PC-3 (cell line): Measurements from ENCODE around the gene KCNQ1. TPM values are rescaled to one million over a fixed set of nuclear protein-coding genes. Genes with fewer than 3 reads are reported as not detected.

Source experiments
- ATAC-seq: fragments of 200-7000 bp; cut with Tn5 transposase; 2 replicates; pipeline ENCODE4 v1.9.1; 2020; ENCODE audit warnings: mild to moderate bottlenecking, moderate library complexity
- BruUV-seq: library from RNA; stranded (reverse); fragments of 400-500 nt; replicated peaks from 2 replicates; lab custom pipeline; 2021; lab: Mats Ljungman, UMichigan
- CTCF ChIA-PET: fragments of 300-600 bp; sonication (Branson Sonifier 250); formaldehyde crosslinking; loops from one replicate; lab custom pipeline; 2022; ENCODE audit warnings: antibody characterized with exemption; lab: Charles Lee
- POLR2A ChIA-PET: fragments of 300-600 bp; sonication (Branson Sonifier 250); formaldehyde crosslinking; loops from one replicate; lab custom pipeline; 2022; ENCODE audit warnings: antibody characterized with exemption; ENCODE audit not compliant: unreplicated experiment; lab: Charles Lee
- DNase-seq: peaks from one replicate; pipeline ENCODE4 v3.0.0-alpha.2; 2015
- H2AFZ ChIP-seq: fragments of 300-600 bp; sonication (generic); 2 replicates; pipeline ENCODE4 v1.6.0; 2016; ENCODE audit warnings: antibody characterized with exemption, low read length
- H3F3A ChIP-seq: fragments of 300-600 bp; sonication (generic); one replicate; pipeline ENCODE4 v1.6.0; 2017; ENCODE audit warnings: antibody characterized with exemption, low read length, control low read depth, mild to moderate bottlenecking; ENCODE audit not compliant: unreplicated experiment
- H3K27ac ChIP-seq: fragments of 300-600 bp; sonication (generic); 2 replicates; pipeline ENCODE4 v1.5.1; 2016; ENCODE audit warnings: mild to moderate bottlenecking, low read length
- H3K27me3 ChIP-seq: fragments of 300-600 bp; sonication (generic); 2 replicates; pipeline ENCODE4 v1.6.1; 2016; ENCODE audit warnings: low read length, mixed read lengths
- H3K36me3 ChIP-seq: fragments of 300-600 bp; sonication (generic); 2 replicates; pipeline ENCODE4 v1.6.1; 2016; ENCODE audit warnings: low read depth, mixed run types, low read length, mixed read lengths
- H3K4me1 ChIP-seq: fragments of 300-600 bp; sonication (generic); 2 replicates; pipeline ENCODE4 v1.5.1; 2016; ENCODE audit warnings: low read length; ENCODE audit not compliant: insufficient read depth
- H3K4me2 ChIP-seq: fragments of 300-600 bp; sonication (generic); 2 replicates; pipeline ENCODE4 v1.6.0; 2016; ENCODE audit warnings: low read length
- H3K4me3 ChIP-seq: fragments of 300-600 bp; sonication (generic); 2 replicates; pipeline ENCODE4 v1.5.1; 2016; ENCODE audit warnings: mild to moderate bottlenecking, low read length, mixed read lengths
- H3K79me2 ChIP-seq: fragments of 300-600 bp; sonication (generic); 2 replicates; pipeline ENCODE4 v1.6.1; 2017; ENCODE audit warnings: low read length, mixed read lengths
- H3K9ac ChIP-seq: fragments of 300-600 bp; sonication (generic); 2 replicates; pipeline ENCODE4 v1.6.0; 2016; ENCODE audit warnings: mild to moderate bottlenecking, low read length
- H3K9me2 ChIP-seq: fragments of 300-600 bp; sonication (generic); replicated peaks from 2 replicates; pipeline ENCODE4 v1.6.1; 2016; ENCODE audit warnings: mixed run types, low read length, mixed read lengths
- H3K9me3 ChIP-seq: fragments of 300-600 bp; sonication (generic); 2 replicates; pipeline ENCODE4 v1.6.1; 2016; ENCODE audit warnings: low read length, mixed read lengths
- H4K20me1 ChIP-seq: fragments of 300-600 bp; sonication (generic); 2 replicates; pipeline ENCODE4 v1.6.1; 2016; ENCODE audit warnings: low read length, mixed read lengths
- EZH2 ChIP-seq: fragments of 300-600 bp; sonication (generic); IDR thresholded peaks from one replicate; pipeline ENCODE4 v1.6.1; 2017; ENCODE audit warnings: antibody characterized with exemption, mild to moderate bottlenecking, low read length; ENCODE audit not compliant: unreplicated experiment
- EZH2phosphoT487 ChIP-seq: fragments of 300-600 bp; sonication (generic); IDR thresholded peaks from 2 replicates; pipeline ENCODE4 v1.6.1; 2018; ENCODE audit warnings: mild to moderate bottlenecking, antibody characterized with exemption, low read length, borderline replicate concordance
- intact Hi-C: fragments of 100-400 bp; cut with micrococcal nuclease; formaldehyde crosslinking; loops from 2 replicates; pipeline ENCODE4 v1.9.0; 2023
- total RNA-seq: library from RNA; depleted of rRNA; stranded (reverse); fragments of >200 nt; gene quantifications from 2 replicates; pipeline ENCODE4 v1.2.3, GENCODE V29; 2014
- TF ChIP-seq, protein P1 (sequence below): fragments of 300-600 bp; sonication (generic); conservative IDR thresholded peaks from 2 replicates; pipeline ENCODE4 v1.5.1; 2017; ENCODE audit warnings: antibody characterized with exemption, low read depth, mild to moderate bottlenecking, low read length

KCNQ1 gene
- total RNA-seq, 1 experiment from 2014 or later: 0.40 TPM

DNA sequence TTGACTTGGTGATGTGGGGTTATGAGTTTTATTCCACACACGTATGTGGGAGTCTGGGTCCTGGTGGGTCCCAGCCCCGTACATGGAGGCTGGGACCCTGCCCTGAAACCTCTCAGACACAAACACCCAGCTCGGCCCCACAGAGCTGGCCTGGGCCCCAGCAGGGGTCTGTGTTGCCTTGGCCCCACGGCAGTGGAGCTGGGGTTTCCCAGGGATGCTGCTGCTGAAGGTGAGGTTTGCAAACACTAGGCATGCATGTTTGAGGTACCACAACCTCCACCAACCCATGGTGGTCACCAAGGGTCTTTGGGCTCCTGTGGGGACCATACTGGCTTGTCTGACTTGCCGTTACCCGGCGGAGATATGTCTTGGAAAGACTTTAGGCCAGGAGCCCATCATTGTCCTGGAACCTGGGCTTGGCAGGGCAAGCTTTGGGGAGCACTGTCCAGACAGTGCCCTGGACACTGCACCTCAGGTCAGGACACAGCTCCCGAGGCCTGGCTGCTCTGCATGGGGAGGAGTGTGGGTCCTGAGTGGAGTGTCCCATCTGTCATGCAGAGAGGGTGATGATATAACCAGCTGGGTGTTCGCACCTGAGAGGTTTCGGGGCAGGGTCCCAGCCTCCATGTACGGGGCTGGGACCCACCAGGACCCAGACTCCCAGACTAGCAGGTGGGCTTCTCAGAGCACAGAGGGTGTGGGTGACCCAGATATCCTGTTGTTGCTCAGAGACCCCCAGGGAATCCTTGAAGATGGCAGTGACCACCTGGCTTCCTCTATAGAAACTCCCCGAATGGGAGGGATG lies 63.3 kb downstream of the KCNQ1 start:
- BruUV-seq: no TSS peak
- POLR2A ChIA-PET: no interaction called here
- Histone ChIP-seq H3K4me3 (no peak overlapping the region), H3K4me1 (no peaks in the 10 kb centered on the region), H3K36me3 (no peaks in the 10 kb centered on the region), H3F3A (no peaks in the 10 kb centered on the region), H3K9me2 (no peaks in the 10 kb centered on the region), H3K27me3 (peaks cover 25% of the 10 kb centered on the region; the same call in 1 of the 2 replicates), H4K20me1 (no peaks in the 10 kb centered on the region), H3K9me3 (no peaks in the 10 kb centered on the region), H3K79me2 (no peaks in the 10 kb centered on the region), H3K9ac (no peak overlapping the region), H3K4me2 (no peak overlapping the region), H3K27ac (no peak overlapping the region), H2AFZ (no peak overlapping the region)
- intact Hi-C loops: no loop called here
- CTCF ChIA-PET: no interaction called here
- TF ChIP-seq, protein P1, sequence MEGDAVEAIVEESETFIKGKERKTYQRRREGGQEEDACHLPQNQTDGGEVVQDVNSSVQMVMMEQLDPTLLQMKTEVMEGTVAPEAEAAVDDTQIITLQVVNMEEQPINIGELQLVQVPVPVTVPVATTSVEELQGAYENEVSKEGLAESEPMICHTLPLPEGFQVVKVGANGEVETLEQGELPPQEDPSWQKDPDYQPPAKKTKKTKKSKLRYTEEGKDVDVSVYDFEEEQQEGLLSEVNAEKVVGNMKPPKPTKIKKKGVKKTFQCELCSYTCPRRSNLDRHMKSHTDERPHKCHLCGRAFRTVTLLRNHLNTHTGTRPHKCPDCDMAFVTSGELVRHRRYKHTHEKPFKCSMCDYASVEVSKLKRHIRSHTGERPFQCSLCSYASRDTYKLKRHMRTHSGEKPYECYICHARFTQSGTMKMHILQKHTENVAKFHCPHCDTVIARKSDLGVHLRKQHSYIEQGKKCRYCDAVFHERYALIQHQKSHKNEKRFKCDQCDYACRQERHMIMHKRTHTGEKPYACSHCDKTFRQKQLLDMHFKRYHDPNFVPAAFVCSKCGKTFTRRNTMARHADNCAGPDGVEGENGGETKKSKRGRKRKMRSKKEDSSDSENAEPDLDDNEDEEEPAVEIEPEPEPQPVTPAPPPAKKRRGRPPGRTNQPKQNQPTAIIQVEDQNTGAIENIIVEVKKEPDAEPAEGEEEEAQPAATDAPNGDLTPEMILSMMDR: no peak
- TF ChIP-seq EZH2 (no peak), EZH2phosphoT487 (no peak)
- no peak for DNase-seq
- ATAC-seq: no peak

DNA sequence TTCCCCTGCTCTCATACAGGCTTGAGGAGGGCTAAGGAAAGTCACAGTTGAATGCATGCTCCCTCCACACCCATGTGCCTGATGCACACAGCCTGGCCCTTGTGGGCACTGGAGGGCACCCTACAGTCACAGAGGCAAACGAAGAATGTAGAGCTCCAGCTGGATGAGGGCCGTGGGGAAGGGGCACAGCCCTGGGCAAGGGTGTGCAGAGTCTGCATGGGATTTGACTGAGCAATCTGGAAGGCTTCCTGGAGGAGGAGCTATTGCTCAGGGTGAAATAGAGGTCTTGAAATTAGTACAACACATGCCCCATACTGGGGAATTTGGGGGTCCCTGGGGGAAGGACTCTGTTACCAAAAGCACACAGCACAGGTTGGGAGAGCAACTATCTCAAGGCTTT lies 64.0 kb downstream of the KCNQ1 start:
- H3K4me1 ChIP-seq: no peaks in the 10 kb centered on the region

More for the DNA sequence above, 64.0 kb downstream of the KCNQ1 start:
- Histone ChIP-seq H3K4me3 (no peak overlapping the region), H3K36me3 (no peaks in the 10 kb centered on the region), H3K27me3 (peaks cover 25% of the 10 kb centered on the region; the same call in 1 of the 2 replicates), H2AFZ (no peak overlapping the region), H3K79me2 (no peaks in the 10 kb centered on the region), H4K20me1 (no peaks in the 10 kb centered on the region), H3K9me2 (no peaks in the 10 kb centered on the region), H3K9ac (no peak overlapping the region), H3K27ac (no peak overlapping the region), H3K4me2 (no peak overlapping the region), H3K9me3 (no peaks in the 10 kb centered on the region), H3F3A (no peaks in the 10 kb centered on the region)
- POLR2A ChIA-PET: no interaction called here
- no peak for TF ChIP-seq EZH2
- TF ChIP-seq EZH2phosphoT487: no peak
- TF ChIP-seq, protein P1: no peak
- intact Hi-C loops: no loop called here
- no peak for DNase-seq
- CTCF ChIA-PET: no interaction called here
- no peak for ATAC-seq
- no TSS peak for BruUV-seq
